Measurements from ENCODE around the gene IARS2.

Gene IARS2

DNA sequence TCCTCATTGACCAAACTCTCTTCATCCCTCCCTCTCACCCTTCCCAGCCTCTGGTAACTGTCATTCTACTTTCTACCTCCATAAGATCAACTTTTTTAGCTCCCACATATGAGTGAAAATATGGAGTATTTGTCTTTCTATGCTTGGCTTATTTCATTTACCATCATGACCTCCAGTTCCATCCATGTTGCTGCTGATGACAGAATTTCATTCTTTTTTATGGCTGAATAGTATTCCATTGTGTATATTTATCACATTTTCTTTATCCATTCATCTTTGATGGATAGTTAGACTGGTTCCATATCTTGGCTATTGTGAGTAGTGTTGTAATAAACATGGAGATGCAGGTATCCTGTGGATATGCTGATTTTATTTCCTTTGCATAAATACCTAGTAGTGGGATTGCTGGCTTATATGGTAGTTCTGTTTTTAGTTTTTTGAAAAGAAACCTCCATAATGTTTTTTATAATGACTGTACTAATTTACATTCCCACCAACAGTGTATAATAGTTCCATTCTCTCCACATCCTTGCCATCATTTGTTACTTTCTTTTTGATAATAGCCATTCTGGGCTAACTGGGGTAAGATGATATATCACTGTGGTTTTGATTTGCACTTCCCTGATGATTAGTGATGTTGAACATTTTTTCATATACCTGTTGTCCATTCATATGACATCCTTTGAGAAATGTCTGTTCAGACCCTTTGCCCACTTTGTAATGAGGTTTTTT, 35.7 kb downstream of the IARS2 start:
- no peak for TF ChIP-seq SPI1 (IDR thresholded peaks at IDR 0.05; ENCODE audit: low read depth, low read length)
- no peak for TF ChIP-seq POLR2AphosphoS5 (IDR thresholded peaks at IDR 0.05; ENCODE audit: low read depth, low read length)
- TF ChIP-seq POU2F2 (IDR thresholded peaks at IDR 0.05; ENCODE audit: low read depth, low read length): no peak
- TF ChIP-seq PAX5 (IDR thresholded peaks at IDR 0.05; ENCODE audit: insufficient read depth, low read length, severe bottlenecking): no peak
- TF ChIP-seq POLR2A (IDR thresholded peaks at IDR 0.05; ENCODE audit: low read depth, low read length): no peak
- no peak for TF ChIP-seq TAF1 (IDR thresholded peaks at IDR 0.05; ENCODE audit: low read depth, low read length)
- no peak for FAIRE-seq
- DNase-seq (ENCODE audit: insufficient read length, low spot score): no peak

DNA sequence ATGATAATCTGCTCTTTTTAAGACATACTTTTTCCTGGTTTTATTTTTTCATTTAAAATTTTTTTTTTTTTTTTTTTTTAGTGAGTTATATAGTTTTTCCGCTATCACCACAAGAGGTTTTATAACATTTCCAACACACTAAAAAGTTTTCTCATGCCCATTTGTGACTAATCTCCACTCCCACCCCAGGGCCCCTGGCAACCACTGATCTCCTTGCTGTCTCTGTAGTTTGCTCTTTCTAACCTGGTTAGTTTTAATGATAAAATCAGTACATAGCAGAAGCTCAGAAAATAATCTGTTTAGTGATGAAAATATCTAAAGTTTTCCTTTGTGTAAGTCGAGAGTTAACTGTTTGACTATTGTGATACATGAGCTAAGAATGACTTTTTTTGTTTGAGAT, 41.8 kb downstream of the IARS2 start:
- TF ChIP-seq SPI1 (IDR thresholded peaks at IDR 0.05; ENCODE audit: low read depth, low read length) (no peak), POU2F2 (IDR thresholded peaks at IDR 0.05; ENCODE audit: low read depth, low read length) (no peak), POLR2AphosphoS5 (IDR thresholded peaks at IDR 0.05; ENCODE audit: low read depth, low read length) (no peak), POLR2A (IDR thresholded peaks at IDR 0.05; ENCODE audit: low read depth, low read length) (no peak), PAX5 (IDR thresholded peaks at IDR 0.05; ENCODE audit: insufficient read depth, low read length, severe bottlenecking) (no peak), TAF1 (IDR thresholded peaks at IDR 0.05; ENCODE audit: low read depth, low read length) (no peak)
- DNase-seq (ENCODE audit: insufficient read length, low spot score) (no peak), FAIRE-seq (no peak)

DNA sequence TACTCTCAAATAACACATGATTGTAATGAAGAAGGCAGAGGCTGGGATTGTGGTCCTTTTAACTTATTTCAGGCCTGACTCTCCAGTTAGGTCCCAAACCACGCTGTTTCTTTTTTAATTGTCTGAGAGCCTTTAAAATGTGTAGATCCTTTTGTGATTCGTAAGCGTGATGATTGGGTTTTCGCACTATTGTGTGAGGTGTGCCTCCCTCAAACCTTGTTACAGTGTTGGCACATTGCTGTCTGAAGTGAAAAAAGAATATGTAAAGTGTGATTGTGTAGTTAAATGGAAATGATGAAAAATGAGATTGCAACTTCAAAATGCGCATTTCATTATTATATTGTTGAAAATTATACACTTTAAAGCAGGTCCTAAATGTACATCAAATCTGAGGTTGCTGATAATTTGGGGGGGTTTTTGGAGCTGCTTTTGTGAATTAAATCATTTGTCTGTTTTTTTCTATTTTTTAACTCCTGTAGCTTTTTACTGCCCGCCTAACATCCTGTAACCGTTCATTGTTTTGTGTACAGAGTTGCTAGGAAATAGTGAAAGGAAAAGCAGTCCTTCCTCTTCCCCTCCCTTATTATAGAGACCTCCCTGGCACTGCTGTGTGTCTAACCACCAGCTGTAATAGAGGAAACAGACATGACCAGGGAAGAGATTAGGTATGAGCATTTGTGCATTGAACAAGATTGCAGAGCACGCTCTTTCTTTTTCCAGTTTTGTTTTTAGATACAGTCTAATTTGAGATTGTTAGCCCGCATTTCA, 43.3 kb downstream of the IARS2 start:
- no peak for DNase-seq (ENCODE audit: insufficient read length, low spot score)
- no peak for TF ChIP-seq PAX5 (IDR thresholded peaks at IDR 0.05; ENCODE audit: insufficient read depth, low read length, severe bottlenecking)
- no peak for TF ChIP-seq SPI1 (IDR thresholded peaks at IDR 0.05; ENCODE audit: low read depth, low read length)
- FAIRE-seq: no peak

DNA sequence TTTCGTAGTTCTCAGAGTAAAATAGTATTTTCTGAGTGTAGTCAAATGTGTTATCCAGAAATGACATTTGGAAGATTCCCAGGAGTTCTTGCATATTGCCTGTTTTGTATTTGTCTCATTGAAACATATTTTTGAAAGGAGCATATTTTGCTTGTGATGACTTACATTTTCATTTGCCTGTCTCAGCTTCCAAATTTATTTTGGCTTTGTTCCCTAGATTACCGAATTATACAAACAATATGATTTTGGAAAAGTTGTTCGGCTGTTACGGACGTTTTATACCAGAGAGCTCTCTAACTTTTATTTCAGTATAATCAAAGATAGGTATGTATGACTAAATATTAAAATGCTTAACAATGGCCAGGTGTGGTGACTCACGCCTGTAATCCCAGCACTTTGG, 46.0 kb downstream of the IARS2 start:
- FAIRE-seq (no peak), DNase-seq (ENCODE audit: insufficient read length, low spot score) (no peak)
- no peak for TF ChIP-seq POLR2AphosphoS5 (IDR thresholded peaks at IDR 0.05; ENCODE audit: low read depth, low read length)
- no peak for TF ChIP-seq SPI1 (IDR thresholded peaks at IDR 0.05; ENCODE audit: low read depth, low read length)
- no peak for TF ChIP-seq POLR2A (IDR thresholded peaks at IDR 0.05; ENCODE audit: low read depth, low read length)
- TF ChIP-seq POU2F2 (IDR thresholded peaks at IDR 0.05; ENCODE audit: low read depth, low read length): no peak
- TF ChIP-seq PAX5 (IDR thresholded peaks at IDR 0.05; ENCODE audit: insufficient read depth, low read length, severe bottlenecking): no peak
- TF ChIP-seq TAF1 (IDR thresholded peaks at IDR 0.05; ENCODE audit: low read depth, low read length): no peak

DNA sequence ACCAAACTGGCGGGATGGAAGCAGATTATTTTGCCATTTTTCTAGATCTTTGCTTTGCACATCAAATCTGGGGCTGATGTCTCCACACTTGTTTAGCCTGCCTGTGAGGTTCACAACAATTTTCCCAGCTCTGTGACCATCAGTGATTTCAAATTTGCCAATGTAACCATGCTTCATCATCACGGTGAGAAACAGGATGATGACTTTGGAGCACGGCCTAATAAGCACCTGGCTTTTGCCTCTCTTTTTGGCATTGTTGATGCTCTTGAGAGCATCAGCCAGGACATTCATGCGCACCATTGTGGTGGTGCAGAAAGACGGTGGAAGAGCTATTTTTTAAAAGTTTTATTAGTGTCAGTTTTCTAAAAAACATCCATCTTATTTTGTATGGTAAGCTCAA, 50.1 kb downstream of the IARS2 start:
- TF ChIP-seq POLR2AphosphoS5 (IDR thresholded peaks at IDR 0.05; ENCODE audit: low read depth, low read length) (no peak), TAF1 (IDR thresholded peaks at IDR 0.05; ENCODE audit: low read depth, low read length) (no peak), POU2F2 (IDR thresholded peaks at IDR 0.05; ENCODE audit: low read depth, low read length) (no peak), SPI1 (IDR thresholded peaks at IDR 0.05; ENCODE audit: low read depth, low read length) (no peak), POLR2A (IDR thresholded peaks at IDR 0.05; ENCODE audit: low read depth, low read length) (no peak), PAX5 (IDR thresholded peaks at IDR 0.05; ENCODE audit: insufficient read depth, low read length, severe bottlenecking) (no peak)
- FAIRE-seq: no peak
- DNase-seq (ENCODE audit: insufficient read length, low spot score): no peak

DNA sequence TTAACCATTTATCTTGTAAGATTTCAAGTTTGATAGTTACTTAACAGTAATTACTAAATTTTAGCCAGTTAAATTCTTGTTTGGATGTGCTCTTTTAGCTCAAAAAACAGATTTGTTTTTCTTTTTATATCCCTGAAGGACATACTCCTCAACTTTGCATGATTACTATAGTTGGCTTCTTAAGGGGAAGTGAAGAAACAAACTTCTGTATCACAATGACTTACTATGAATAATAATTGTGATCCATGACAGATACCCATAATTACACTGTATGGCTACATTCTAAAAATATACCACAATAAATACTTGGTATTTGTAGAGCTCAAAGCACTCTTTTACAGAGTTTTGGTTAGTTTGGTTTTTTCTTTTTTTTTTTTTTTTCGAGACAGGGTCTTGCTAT, 55.8 kb downstream of the IARS2 start:
- DNase-seq (ENCODE audit: insufficient read length, low spot score) (peak; percentile 7), FAIRE-seq (no peak)
- TF ChIP-seq PAX5 (IDR thresholded peaks at IDR 0.05; ENCODE audit: insufficient read depth, low read length, severe bottlenecking): no peak
- TF ChIP-seq SPI1 (IDR thresholded peaks at IDR 0.05; ENCODE audit: low read depth, low read length): peak; percentile 57; the same call in 1 of the 2 replicates

DNA sequence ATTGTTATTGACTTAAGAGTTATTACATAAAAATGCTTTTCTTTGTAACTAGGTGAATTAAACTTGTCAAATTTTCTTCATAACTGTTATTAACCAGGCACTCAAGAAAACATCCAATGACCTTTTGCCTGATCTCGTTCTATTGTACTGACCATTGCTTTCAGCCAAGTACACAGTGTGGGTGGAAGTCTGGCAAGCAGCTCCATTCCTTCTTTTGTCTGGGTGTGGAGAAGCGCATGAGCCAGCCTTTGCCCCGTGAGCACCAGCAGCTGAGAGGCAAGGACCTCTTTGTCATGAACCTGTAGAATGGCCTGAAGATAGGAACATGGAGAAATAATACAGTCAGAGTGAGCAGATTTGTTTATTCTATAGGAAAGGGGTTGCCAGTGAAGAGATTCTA, 57.5 kb downstream of the IARS2 start:
- TF ChIP-seq PAX5 (IDR thresholded peaks at IDR 0.05; ENCODE audit: insufficient read depth, low read length, severe bottlenecking) (no peak), SPI1 (IDR thresholded peaks at IDR 0.05; ENCODE audit: low read depth, low read length) (no peak), TAF1 (IDR thresholded peaks at IDR 0.05; ENCODE audit: low read depth, low read length) (no peak), POLR2AphosphoS5 (IDR thresholded peaks at IDR 0.05; ENCODE audit: low read depth, low read length) (no peak)
- FAIRE-seq (peak; percentile 64), DNase-seq (ENCODE audit: insufficient read length, low spot score) (no peak)

DNA sequence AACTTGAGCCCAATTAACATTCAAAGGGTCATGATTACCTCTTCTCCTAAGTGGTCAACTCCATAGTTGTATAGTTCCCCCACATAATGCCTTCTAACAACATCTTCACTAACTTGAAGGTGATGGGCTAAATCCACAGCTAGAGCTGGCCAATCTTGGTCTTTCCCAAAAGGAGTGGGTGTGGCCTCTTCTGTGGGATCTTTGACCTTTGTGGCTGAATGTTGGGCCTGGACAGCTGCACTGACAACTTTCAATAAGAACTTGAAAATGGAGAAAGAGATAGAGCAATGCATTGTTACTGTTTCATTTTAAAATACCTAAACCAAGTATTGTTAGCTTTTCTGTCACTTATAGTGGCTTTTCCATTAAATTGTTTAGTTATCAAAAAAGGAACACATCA, 59.2 kb downstream of the IARS2 start:
- no peak for DNase-seq (ENCODE audit: insufficient read length, low spot score)
- no peak for FAIRE-seq
- TF ChIP-seq TAF1 (IDR thresholded peaks at IDR 0.05; ENCODE audit: low read depth, low read length) (no peak), POLR2A (IDR thresholded peaks at IDR 0.05; ENCODE audit: low read depth, low read length) (no peak), SPI1 (IDR thresholded peaks at IDR 0.05; ENCODE audit: low read depth, low read length) (no peak), POU2F2 (IDR thresholded peaks at IDR 0.05; ENCODE audit: low read depth, low read length) (no peak), PAX5 (IDR thresholded peaks at IDR 0.05; ENCODE audit: insufficient read depth, low read length, severe bottlenecking) (no peak), POLR2AphosphoS5 (IDR thresholded peaks at IDR 0.05; ENCODE audit: low read depth, low read length) (no peak)

DNA sequence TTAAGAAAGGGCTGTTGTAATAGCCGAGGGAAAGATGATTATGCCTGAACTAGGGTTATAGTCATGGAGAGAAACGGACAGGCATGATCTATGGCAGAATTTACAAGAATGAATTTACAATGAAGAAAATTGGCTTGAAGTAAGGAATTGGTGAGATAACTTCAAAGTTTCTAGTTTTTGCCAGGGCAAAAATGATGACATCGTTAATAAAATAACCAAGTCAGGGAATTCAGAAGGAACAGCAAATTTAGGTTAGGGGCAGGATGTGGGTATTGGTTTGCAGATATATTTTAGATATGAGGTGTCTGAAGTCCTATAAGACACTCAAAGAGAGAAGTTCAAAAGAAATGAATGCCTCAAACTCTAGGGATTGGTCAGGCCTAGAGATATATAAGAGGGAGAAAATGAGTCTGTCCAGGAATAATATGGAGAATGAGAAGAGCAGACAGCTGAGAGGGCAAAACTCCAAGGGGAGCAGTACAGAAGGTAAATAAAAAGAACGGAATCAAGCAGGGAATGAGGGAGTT, 62.8 kb downstream of the IARS2 start:
- no peak for DNase-seq (ENCODE audit: insufficient read length, low spot score)
- TF ChIP-seq POLR2AphosphoS5 (IDR thresholded peaks at IDR 0.05; ENCODE audit: low read depth, low read length) (no peak), TAF1 (IDR thresholded peaks at IDR 0.05; ENCODE audit: low read depth, low read length) (no peak), PAX5 (IDR thresholded peaks at IDR 0.05; ENCODE audit: insufficient read depth, low read length, severe bottlenecking) (no peak), SPI1 (IDR thresholded peaks at IDR 0.05; ENCODE audit: low read depth, low read length) (no peak), POU2F2 (IDR thresholded peaks at IDR 0.05; ENCODE audit: low read depth, low read length) (no peak), POLR2A (IDR thresholded peaks at IDR 0.05; ENCODE audit: low read depth, low read length) (no peak)
- no peak for FAIRE-seq
